ENCODE data around the gene STEAP1.

- TF ChIP-seq POLR2A (IDR thresholded peaks at IDR 0.05) (no peak), EP300 (IDR thresholded peaks at IDR 0.05) (no peak)
- TF ChIP-seq, protein P1, sequence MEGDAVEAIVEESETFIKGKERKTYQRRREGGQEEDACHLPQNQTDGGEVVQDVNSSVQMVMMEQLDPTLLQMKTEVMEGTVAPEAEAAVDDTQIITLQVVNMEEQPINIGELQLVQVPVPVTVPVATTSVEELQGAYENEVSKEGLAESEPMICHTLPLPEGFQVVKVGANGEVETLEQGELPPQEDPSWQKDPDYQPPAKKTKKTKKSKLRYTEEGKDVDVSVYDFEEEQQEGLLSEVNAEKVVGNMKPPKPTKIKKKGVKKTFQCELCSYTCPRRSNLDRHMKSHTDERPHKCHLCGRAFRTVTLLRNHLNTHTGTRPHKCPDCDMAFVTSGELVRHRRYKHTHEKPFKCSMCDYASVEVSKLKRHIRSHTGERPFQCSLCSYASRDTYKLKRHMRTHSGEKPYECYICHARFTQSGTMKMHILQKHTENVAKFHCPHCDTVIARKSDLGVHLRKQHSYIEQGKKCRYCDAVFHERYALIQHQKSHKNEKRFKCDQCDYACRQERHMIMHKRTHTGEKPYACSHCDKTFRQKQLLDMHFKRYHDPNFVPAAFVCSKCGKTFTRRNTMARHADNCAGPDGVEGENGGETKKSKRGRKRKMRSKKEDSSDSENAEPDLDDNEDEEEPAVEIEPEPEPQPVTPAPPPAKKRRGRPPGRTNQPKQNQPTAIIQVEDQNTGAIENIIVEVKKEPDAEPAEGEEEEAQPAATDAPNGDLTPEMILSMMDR (IDR thresholded peaks at IDR 0.05), result no peak
Observed at GRCh38 chr7:90163534-90163933, 9.3 kb downstream of the STEAP1 start.
